Neural progenitor cell (in vitro differentiated cells): ENCODE results near the gene EIF3B. TPM values are rescaled to one million over a fixed set of nuclear protein-coding genes. Genes with fewer than 3 reads are reported as not detected.
"Not testable (repeated sequence)": the region's sequence is repeated elsewhere in the genome, so short reads cannot be mapped to it uniquely, and the experiment has no call there.

Experiments used
- DNase-seq: peaks from one replicate; pipeline ENCODE4 v3.0.0-alpha.2; 2016; ENCODE audit warnings: low spot score
- H2AFZ ChIP-seq: fragments of 200-600 bp; sonication (generic); replicated peaks from 2 replicates; pipeline ENCODE4 v1.6.1; 2016; ENCODE audit warnings: antibody characterized with exemption
- H3F3A ChIP-seq: fragments of 200-600 bp; sonication (generic); 2 replicates; pipeline ENCODE4 v1.6.1; 2016; ENCODE audit warnings: antibody characterized with exemption, low read depth
- H3K27ac ChIP-seq: fragments of 200-600 bp; sonication (generic); 2 replicates; pipeline ENCODE4 v1.5.1; 2016; ENCODE audit warnings: mild to moderate bottlenecking
- H3K27me3 ChIP-seq: fragments of 200-600 bp; sonication (generic); 2 replicates; pipeline ENCODE4 v1.6.1; 2016; ENCODE audit warnings: mild to moderate bottlenecking, moderate library complexity
- H3K36me3 ChIP-seq: fragments of 200-600 bp; sonication (generic); 2 replicates; pipeline ENCODE4 v1.5.1; 2016
- H3K4me1 ChIP-seq: fragments of 200-600 bp; sonication (generic); 2 replicates; pipeline ENCODE4 v1.6.1; 2016; ENCODE audit warnings: mixed run types
- H3K4me2 ChIP-seq: fragments of 200-600 bp; sonication (generic); 2 replicates; pipeline ENCODE4 v1.6.1; 2016
- H3K4me3 ChIP-seq: fragments of 200-600 bp; sonication (generic); 2 replicates; pipeline ENCODE4 v1.5.1; 2016
- H3K79me2 ChIP-seq: fragments of 200-600 bp; sonication (generic); 2 replicates; pipeline ENCODE4 v1.6.1; 2016; ENCODE audit warnings: low read depth
- H3K9ac ChIP-seq: fragments of 200-600 bp; sonication (generic); 2 replicates; pipeline ENCODE4 v1.6.1; 2016
- H3K9me3 ChIP-seq: fragments of 200-600 bp; sonication (generic); 2 replicates; pipeline ENCODE4 v1.5.1; 2016; ENCODE audit warnings: low read depth
- H4K20me1 ChIP-seq: fragments of 200-600 bp; sonication (generic); 2 replicates; pipeline ENCODE4 v1.6.1; 2016; ENCODE audit warnings: low read depth
- H3K27ac Mint-ChIP-seq: 3 replicates; pipeline ENCODE4 v1.8.0; 2021; ENCODE audit warnings: mixed read lengths
- H3K27me3 Mint-ChIP-seq: 2 replicates; pipeline ENCODE4 v1.8.0; 2022; ENCODE audit warnings: low read depth, mild to moderate bottlenecking, inconsistent platforms, moderate library complexity, mixed read lengths; ENCODE audit not compliant: insufficient read depth
- H3K36me3 Mint-ChIP-seq: 3 replicates; pipeline ENCODE4 v1.8.0; 2021; ENCODE audit warnings: mixed read lengths
- H3K4me1 Mint-ChIP-seq: 3 replicates; pipeline ENCODE4 v1.8.0; 2021; ENCODE audit warnings: mixed read lengths
- H3K4me3 Mint-ChIP-seq: 3 replicates; pipeline ENCODE4 v1.8.0; 2021; ENCODE audit warnings: mild to moderate bottlenecking, moderate library complexity, mixed read lengths
- H3K9me3 Mint-ChIP-seq: 3 replicates; pipeline ENCODE4 v1.8.0; 2020; ENCODE audit warnings: mixed read lengths
- CTCF ChIP-seq: fragments of 200-600 bp; sonication (generic); IDR thresholded peaks from 2 replicates; pipeline ENCODE4 v1.5.1; 2017; ENCODE audit warnings: antibody characterized with exemption, mild to moderate bottlenecking
- EZH2 ChIP-seq: fragments of 200-600 bp; sonication (generic); IDR thresholded peaks from 2 replicates; pipeline ENCODE4 v1.6.1; 2017; ENCODE audit warnings: antibody characterized with exemption, mild to moderate bottlenecking, moderate library complexity
- EZH2phosphoT487 ChIP-seq: fragments of 200-600 bp; sonication (generic); IDR thresholded peaks from 2 replicates; pipeline ENCODE4 v1.6.1; 2017; ENCODE audit warnings: antibody characterized with exemption
- total RNA-seq: library from RNA; depleted of rRNA; stranded (reverse); fragments of >200 nt; gene quantifications from 2 replicates; pipeline ENCODE4 v1.2.3, GENCODE V29; 2015; ENCODE audit warnings: low replicate concordance

Gene EIF3B
- total RNA-seq: 146 and 167 TPM in 2 replicates

- no peaks in the 10 kb centered on the region for H3K27me3 ChIP-seq
- H3K9me3 ChIP-seq: no peaks in the 10 kb centered on the region
- H3F3A ChIP-seq: no peaks in the 10 kb centered on the region
- H3K4me1 ChIP-seq: peaks cover 14% of the 10 kb centered on the region
- peak within 1 kb of the TSS; percentile 100 for H3K27ac ChIP-seq
- H3K4me2 ChIP-seq: peak within 1 kb of the TSS; percentile 82
- peaks cover 3% of the 10 kb centered on the region for H3K36me3 Mint-ChIP-seq
- H2AFZ ChIP-seq: peak within 1 kb of the TSS; percentile 100
- no peaks in the 10 kb centered on the region for H3K36me3 ChIP-seq
- no peaks in the 10 kb centered on the region for H3K9me3 Mint-ChIP-seq
- H3K4me1 Mint-ChIP-seq: peaks cover 17% of the 10 kb centered on the region
- TF ChIP-seq CTCF: no peak
- peak; percentile 96 for DNase-seq
- H3K4me3 ChIP-seq: peak within 1 kb of the TSS; percentile 74
- peak within 1 kb of the TSS; percentile 100 for H3K9ac ChIP-seq
- peak within 1 kb of the TSS; percentile 100 for H3K27ac Mint-ChIP-seq
- H3K27me3 Mint-ChIP-seq: peaks cover 18% of the 10 kb centered on the region
- peaks cover 44% of the 10 kb centered on the region for H4K20me1 ChIP-seq
- peak within 1 kb of the TSS; percentile 94 for H3K4me3 Mint-ChIP-seq
- H3K79me2 ChIP-seq: peaks cover 85% of the 10 kb centered on the region
Observed at GRCh38 chr7:2354186-2354938, at the start of gene EIF3B. Gene EIF3B, plus strand, starts transcription at chr7:2354827. Its CDS starts 95 bp downstream, at chr7:2354922.

DNA sequence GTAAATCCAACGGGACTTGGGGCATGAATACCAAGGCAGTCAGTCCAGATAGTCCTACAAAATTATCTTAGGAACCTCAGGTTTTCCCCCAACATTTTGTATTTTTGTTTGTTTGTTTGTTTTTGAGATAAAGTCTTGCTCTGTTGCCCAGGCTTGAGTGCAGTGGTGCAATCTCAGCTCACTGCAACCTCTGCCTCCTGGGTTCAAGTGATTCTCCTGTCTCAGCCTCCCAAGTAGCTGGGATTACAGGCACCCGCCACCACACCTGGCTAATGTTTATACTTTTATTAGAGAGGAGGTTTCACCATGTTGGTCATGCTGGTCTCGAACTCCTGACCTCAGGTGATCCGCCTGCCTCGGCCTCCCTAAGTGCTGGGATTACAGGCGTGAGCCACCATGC is 49.4 kb upstream of the EIF3B start:
- not testable (repeated sequence) for H3K27me3 Mint-ChIP-seq, H3K27me3 ChIP-seq, DNase-seq, H3K4me3 Mint-ChIP-seq, H3K9me3 ChIP-seq, H4K20me1 ChIP-seq, H3K4me3 ChIP-seq, H3K36me3 ChIP-seq, H3F3A ChIP-seq, H3K27ac Mint-ChIP-seq, H3K36me3 Mint-ChIP-seq, H2AFZ ChIP-seq, H3K4me1 ChIP-seq, H3K9ac ChIP-seq, H3K4me2 ChIP-seq, H3K27ac ChIP-seq
- H3K79me2 ChIP-seq: peaks cover 54% of the 10 kb centered on the region
- Mint-ChIP-seq H3K9me3 (peaks cover 13% of the 10 kb centered on the region), H3K4me1 (peaks cover 19% of the 10 kb centered on the region)

DNA sequence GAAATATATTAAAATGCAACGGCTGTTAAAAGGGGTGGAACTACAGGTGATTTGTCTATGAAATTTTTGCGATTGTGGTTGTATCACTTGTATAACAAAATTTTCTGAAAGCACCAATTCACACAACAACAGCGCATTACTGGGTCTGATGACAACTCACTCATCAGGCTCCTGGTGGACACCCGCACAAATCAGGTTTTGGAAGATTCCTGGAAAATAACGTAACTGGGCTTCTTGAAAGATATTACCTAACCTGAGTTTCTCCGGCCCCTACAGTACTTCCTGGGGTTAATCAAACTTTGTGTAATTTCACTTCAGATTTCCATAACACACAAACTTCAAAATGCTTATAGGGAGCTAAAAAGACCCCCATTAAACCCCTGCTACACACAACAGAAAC is 47.9 kb upstream of the EIF3B start:
- Mint-ChIP-seq H3K27me3 (peaks cover 3% of the 10 kb centered on the region), H3K4me3 (no peak overlapping the region), H3K36me3 (no peaks in the 10 kb centered on the region), H3K4me1 (peaks cover 11% of the 10 kb centered on the region), H3K9me3 (peaks cover 5% of the 10 kb centered on the region), H3K27ac (peak overlapping the region; percentile 74)
- no peak overlapping the region for H3K4me2 ChIP-seq
- H4K20me1 ChIP-seq: no peaks in the 10 kb centered on the region
- H3F3A ChIP-seq: no peaks in the 10 kb centered on the region
- no peak overlapping the region for H2AFZ ChIP-seq
- H3K36me3 ChIP-seq: no peaks in the 10 kb centered on the region
- H3K4me1 ChIP-seq: peaks cover 8% of the 10 kb centered on the region
- H3K9ac ChIP-seq: no peak overlapping the region
- TF ChIP-seq EZH2: no peak
- no peak for TF ChIP-seq CTCF
- no peak for TF ChIP-seq EZH2phosphoT487
- no peak overlapping the region for H3K4me3 ChIP-seq
- no peak for DNase-seq
- H3K27ac ChIP-seq: no peak overlapping the region
- peaks cover 61% of the 10 kb centered on the region for H3K79me2 ChIP-seq
- no peaks in the 10 kb centered on the region for H3K27me3 ChIP-seq
- H3K9me3 ChIP-seq: no peaks in the 10 kb centered on the region

GRCh38 chr7:2307690-2308107 is 46.9 kb upstream of the EIF3B start:
- Histone ChIP-seq H3F3A (no peaks in the 10 kb centered on the region), H3K9me3 (no peaks in the 10 kb centered on the region), H3K27me3 (no peaks in the 10 kb centered on the region), H3K9ac (no peak overlapping the region), H2AFZ (no peak overlapping the region), H4K20me1 (no peaks in the 10 kb centered on the region), H3K79me2 (peaks cover 66% of the 10 kb centered on the region), H3K4me2 (no peak overlapping the region), H3K36me3 (no peaks in the 10 kb centered on the region), H3K27ac (no peak overlapping the region), H3K4me3 (no peak overlapping the region), H3K4me1 (peaks cover 8% of the 10 kb centered on the region)
- H3K27me3 Mint-ChIP-seq: peaks cover 3% of the 10 kb centered on the region
- peaks cover 4% of the 10 kb centered on the region for H3K9me3 Mint-ChIP-seq
- no peak for TF ChIP-seq EZH2
- TF ChIP-seq EZH2phosphoT487: no peak
- TF ChIP-seq CTCF: no peak
- H3K36me3 Mint-ChIP-seq: peaks cover 5% of the 10 kb centered on the region
- no peak for DNase-seq
- H3K4me1 Mint-ChIP-seq: peaks cover 16% of the 10 kb centered on the region
- no peak overlapping the region for H3K4me3 Mint-ChIP-seq
- H3K27ac Mint-ChIP-seq: no peak overlapping the region
